ENCODE results near the gene IPO11. TPM values are rescaled to one million over a fixed set of nuclear protein-coding genes. Genes with fewer than 3 reads are reported as not detected.

Gene IPO11
- total and polyA plus RNA-seq, 2 of the 4 experiments (the other 2 are of a cell fraction) = 12.6 to 40.0 TPM

GRCh38 chr5:62372600-62372999, 40.0 kb upstream of the IPO11 start:
- no peak overlapping the region for H4K5ac ChIP-seq (ENCODE audit: low read depth, low read length)
- no TSS peak for BruUV-seq (replicated peaks)
- no peak overlapping the region for H3K4ac ChIP-seq (ENCODE audit: low read depth, low read length)
- H3K14ac ChIP-seq (replicated peaks; ENCODE audit: low read depth, low read length) = no peak overlapping the region
- no peak overlapping the region for H3K4me3 ChIP-seq (ENCODE audit: insufficient read depth, low read depth, low read length)
- in situ Hi-C loops (cut with MboI; ENCODE audit: low sequenced_read_pairs) = no loop called here
- H3K9me1 ChIP-seq (ENCODE audit: insufficient read depth, low read length) = no peaks in the 10 kb centered on the region
- CTCF ChIA-PET = no interaction called here
- H3K23ac ChIP-seq (ENCODE audit: low read depth, low read length) = no peak overlapping the region
- H4K8ac ChIP-seq (ENCODE audit: low read depth in 2 of 2, low read length in 2 of 2) = no peak overlapping the region
- POLR2A ChIA-PET (ENCODE audit: unreplicated experiment) = no interaction called here
- dilution Hi-C loops (cut with HindIII; ENCODE audit: low sequenced_read_pairs, unreplicated experiment) = no loop called here
- no peak overlapping the region for H2BK120ac ChIP-seq (ENCODE audit: low read depth, low read length)
- no peaks in the 10 kb centered on the region for H3K9me3 ChIP-seq (ENCODE audit: control insufficient read depth, insufficient read depth, low read length)
- no peak overlapping the region for H4K91ac ChIP-seq (ENCODE audit: insufficient read depth, low read depth, low read length)
- H3K9ac ChIP-seq (ENCODE audit: low read depth, low read length) = no peak overlapping the region
- peaks cover 19% of the 10 kb centered on the region for H3K36me3 ChIP-seq (ENCODE audit: control insufficient read depth, insufficient read depth, low read length)
- H2AK9ac ChIP-seq (replicated peaks; ENCODE audit: low read depth, low read length, poor library complexity) = no peak overlapping the region
- TF ChIP-seq CHD1 (IDR thresholded peaks at IDR 0.05; ENCODE audit: low read depth, low read length) (no peak), ELK1 (IDR thresholded peaks at IDR 0.05; ENCODE audit: borderline replicate concordance, low read depth, low read length) (no peak), CEBPB (IDR thresholded peaks at IDR 0.05; ENCODE audit: low read depth, low read length) (no peak), MXI1 (IDR thresholded peaks at IDR 0.05; ENCODE audit: borderline replicate concordance, low read depth, low read length) (no peak), NFE2L2 (IDR thresholded peaks at IDR 0.05; ENCODE audit: low read depth, low read length) (no peak), RFX5 (IDR thresholded peaks at IDR 0.05; ENCODE audit: low read depth, low read length) (no peak), RAD21 (IDR thresholded peaks at IDR 0.05; ENCODE audit: low read length) (no peak), POLR2A (IDR thresholded peaks at IDR 0.05; ENCODE audit: low read depth, low read length) (no peak), RCOR1 (IDR thresholded peaks at IDR 0.05; ENCODE audit: insufficient replicate concordance, low read length) (no peak), MAFK (IDR thresholded peaks at IDR 0.05; ENCODE audit: low read depth, low read length) (no peak), CTCF (conservative IDR thresholded peaks at IDR 0.05; ENCODE audit: low read depth, low read length) (no peak), BHLHE40 (IDR thresholded peaks at IDR 0.05; ENCODE audit: low read depth, low read length) (no peak), FOS (IDR thresholded peaks at IDR 0.05; ENCODE audit: low read depth, low read length) (no peak), MAZ (IDR thresholded peaks at IDR 0.05; ENCODE audit: borderline replicate concordance, low read depth, low read length) (no peak)
- no peak overlapping the region for H2AFZ ChIP-seq (replicated peaks; ENCODE audit: low read length, poor library complexity)
- H3K4me2 ChIP-seq (ENCODE audit: low read depth, low read length) = no peak overlapping the region
- intact Hi-C loops (cut with micrococcal nuclease) = no loop called here
- no peak overlapping the region for H3K56ac ChIP-seq (ENCODE audit: extremely low read depth, insufficient read depth, low read length)
- no peak for DNase-seq
- H2BK15ac ChIP-seq (ENCODE audit: low read depth, low read length) = no peak overlapping the region
- H3K27ac ChIP-seq (ENCODE audit: insufficient read depth, low read length) = no peak overlapping the region
- no peak overlapping the region for H3K18ac ChIP-seq (ENCODE audit: low read depth, low read length)
- no peaks in the 10 kb centered on the region for H3K4me1 ChIP-seq (ENCODE audit: control insufficient read depth, insufficient read depth, low read length)
- no peaks in the 10 kb centered on the region for H3K27me3 ChIP-seq (ENCODE audit: control insufficient read depth, insufficient read depth, low read length)
- no CpG with 5 or more reads among the region's 3 CpGs for WGBS, 2 experiments (ENCODE audit: extremely low coverage in 2 of 2, insufficient read length in 1 of 2)
- peaks cover 3% of the 10 kb centered on the region in 2 experiments; a peak in 1 of 4 replicates for H3K79me1 ChIP-seq (ENCODE audit: low read depth in 1 of 2, low read length in 2 of 2)
- H2BK20ac ChIP-seq (ENCODE audit: low read depth, low read length) = no peak overlapping the region
- no peaks in the 10 kb centered on the region for H4K20me1 ChIP-seq (ENCODE audit: insufficient read depth, low read length)
- no peak overlapping the region for H2AK5ac ChIP-seq (ENCODE audit: low read depth, low read length)
- H2BK5ac ChIP-seq (ENCODE audit: low read depth, low read length, poor library complexity, severe bottlenecking) = no peak overlapping the region
- no peak for ATAC-seq (ENCODE audit: low read depth)

All from IMR-90 (cell line).